Right cardiac atrium (tissue), 5 donors: ENCODE data around the gene GPRC5A. TPM values are rescaled to one million over a fixed set of nuclear protein-coding genes. Genes with fewer than 3 reads are reported as not detected.

ENCODE experiments used
- ATAC-seq, 2 donors: fragments of 200-7000 bp; cut with Tn5 transposase; one replicate each; pipeline versions ENCODE4 v1.8.0 to v1.9.1; 2020; ENCODE audit warnings: moderate library complexity in 2 of 2, mild to moderate bottlenecking in 1 of 2
- DNase-seq, 3 donors: peaks; one replicate each; pipeline ENCODE4 v3.0.0-alpha.2; 2020
- H3K27ac ChIP-seq: one replicate; pipeline ENCODE4 v1.5.1; 2013; ENCODE audit warnings: mild to moderate bottlenecking, low read length, control low read depth, moderate library complexity
- H3K27me3 ChIP-seq: one replicate; pipeline ENCODE4 v1.6.1; 2013; ENCODE audit not compliant: control insufficient read depth, insufficient read depth
- H3K4me1 ChIP-seq: one replicate; pipeline ENCODE4 v1.6.1; 2013; ENCODE audit warnings: low read length; ENCODE audit not compliant: control insufficient read depth, insufficient read depth
- H3K4me3 ChIP-seq: one replicate; pipeline ENCODE4 v1.5.1; 2013; ENCODE audit warnings: low read length, control low read depth
- H3K9me3 ChIP-seq: one replicate; pipeline ENCODE4 v1.6.1; 2013; ENCODE audit warnings: low read length; ENCODE audit not compliant: control insufficient read depth
- WGBS: extraction: QIAGEN DNeasy Blood & Tissue Kit; methylation state at CpG from one replicate; pipeline ENCODE4 v1.1.7; 2013; 5-methylcytosine and 5-hydroxymethylcytosine counted together
- intact Hi-C, 4 donors: fragments of 100-400 bp; cut with DNase I; formaldehyde crosslinking; loops; one replicate each; pipeline versions ENCODE4 v1.11.0 to v1.14.0; 2022 to 2023
- polyA plus RNA-seq: library from polyadenylated mRNA; stranded (reverse); fragments of 200-250 nt; gene quantifications from one replicate; pipeline ENCODE4 v1.2.3, GENCODE V29; 2013
- total RNA-seq, 4 donors: library from RNA; stranded (reverse); fragmentation: NEBNext Ultra II Directional; extraction: Animal tissue kit (Norgen Biotek cat#: 25700); gene quantifications; one replicate each; pipeline ENCODE4 v1.2.1, GENCODE V29; 2021
- donor health status: healthy with polysubstance abuse.
- donor health status: DM: no; HTN: yes; CAD: no.
- donor health status: DM: no; HTN: no; CAD: no.
- donor health status: DM: no; HTN: yes; CAD: no; lungs with severe emphysema.
- donor health status: DM: yes; HTN: yes; CAD: no.

The GPRC5A gene
- total and polyA plus RNA-seq, 5 donors: 1.3 to 8.0 (median 4.9) TPM

DNA sequence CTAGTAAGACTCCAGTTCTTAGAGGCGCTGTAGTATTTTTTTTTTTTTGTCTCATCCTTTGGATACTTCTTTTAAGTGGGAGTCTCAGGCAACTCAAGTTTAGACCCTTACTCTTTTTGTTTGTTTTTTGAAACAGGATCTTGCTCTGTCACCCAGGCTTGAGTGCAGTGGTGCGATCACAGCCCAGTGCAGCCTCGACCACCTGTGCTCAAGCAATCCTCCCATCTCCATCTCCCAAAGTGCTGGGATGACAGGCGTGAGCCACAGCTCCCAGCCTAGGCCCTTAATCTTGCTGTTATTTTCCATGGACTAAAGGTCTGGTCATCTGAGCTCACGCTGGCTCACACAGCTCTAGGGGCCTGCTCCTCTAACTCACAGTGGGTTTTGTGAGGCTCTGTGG is 21.3 kb downstream of the GPRC5A start:
- Histone ChIP-seq H3K4me1 (peaks cover 1% of the 10 kb centered on the region), H3K27ac (no peak overlapping the region), H3K9me3 (no peaks in the 10 kb centered on the region), H3K4me3 (no peak overlapping the region), H3K27me3 (no peaks in the 10 kb centered on the region)
- ATAC-seq (no peak), DNase-seq (no peak)
- WGBS: 95% methylated on average over 5 of the region's 5 CpGs
- intact Hi-C loops: loop anchor here in 2 of 4 donors (10.0 kb wide), 4 partner anchors 72 to 312 kb away; no protein-coding TSS in a partner anchor

- Histone ChIP-seq H3K27me3 (no peaks in the 10 kb centered on the region), H3K27ac (no peak overlapping the region), H3K9me3 (no peaks in the 10 kb centered on the region), H3K4me1 (no peaks in the 10 kb centered on the region), H3K4me3 (no peak overlapping the region)
- ATAC-seq (no peak), DNase-seq (peak in 1 of 3 donors; percentile 62)
- intact Hi-C loops: loop anchor here (5.0 to 10.0 kb wide), 8 partner anchors 67 to 317 kb away; no protein-coding TSS in a partner anchor
- 81% methylated on average over 10 of the region's 10 CpGs for WGBS
Observed at GRCh38 chr12:12915656-12916055, 24.3 kb downstream of the GPRC5A start.

DNA sequence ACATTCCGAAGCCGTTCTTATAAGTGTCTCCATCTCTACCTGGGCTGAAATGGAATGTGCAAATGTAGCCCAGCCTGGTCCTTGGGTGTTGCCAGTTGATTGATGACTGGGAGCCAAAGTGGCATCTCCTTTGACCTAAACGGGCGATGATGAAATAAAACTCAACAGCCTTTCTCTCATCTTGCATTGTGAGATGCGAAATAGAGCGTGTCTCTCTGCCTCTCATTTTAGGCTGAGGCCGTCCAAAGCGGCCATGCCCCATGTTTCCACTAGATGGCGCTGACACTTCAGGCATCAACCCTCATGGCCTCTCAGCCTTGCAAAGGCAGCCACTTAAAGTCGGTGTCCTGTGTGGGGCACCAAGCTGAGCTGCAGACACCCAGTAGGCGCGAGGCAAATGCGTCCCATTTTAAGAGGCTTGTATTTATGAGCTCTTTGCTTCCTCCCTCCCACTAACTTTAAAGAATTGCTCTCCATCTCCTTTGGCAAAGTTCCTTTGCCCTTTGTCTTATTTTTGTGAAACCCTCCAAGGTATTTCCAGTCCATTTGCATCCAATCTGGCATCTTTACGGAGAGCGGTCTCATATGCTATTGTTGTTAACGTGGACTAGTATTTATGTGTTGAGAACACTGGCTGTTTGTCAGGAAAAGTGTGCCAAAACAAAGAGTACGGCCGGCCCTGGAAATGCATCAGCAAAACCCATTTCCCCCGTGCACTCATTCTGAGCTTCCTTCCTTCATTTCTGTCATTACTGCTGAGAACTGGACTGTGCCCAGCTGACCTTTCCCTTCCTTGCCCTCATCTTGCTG is 25.0 kb downstream of the GPRC5A start:
- H3K27ac ChIP-seq: peak overlapping the region; percentile 6
- H3K9me3 ChIP-seq: no peaks in the 10 kb centered on the region
- no peak overlapping the region for H3K4me3 ChIP-seq
- no peaks in the 10 kb centered on the region for H3K4me1 ChIP-seq
- ATAC-seq: peak; percentile 95
- WGBS: 18% methylated on average over 19 of the region's 19 CpGs
- no peaks in the 10 kb centered on the region for H3K27me3 ChIP-seq
- intact Hi-C loops: loop anchor here (5.0 to 10.0 kb wide), 8 partner anchors 66 to 316 kb away; no protein-coding TSS in a partner anchor
- peak; percentile 83 to 95 (median 92) for DNase-seq

GRCh38 chr12:12917517-12917916 is 26.2 kb downstream of the GPRC5A start:
- no peaks in the 10 kb centered on the region for H3K9me3 ChIP-seq
- DNase-seq (no peak), ATAC-seq (no peak)
- no peak overlapping the region for H3K4me3 ChIP-seq
- H3K4me1 ChIP-seq: no peaks in the 10 kb centered on the region
- 94% methylated on average over 2 of the region's 2 CpGs for WGBS
- intact Hi-C loops: loop anchor here (5.0 to 10.0 kb wide), 8 partner anchors 65 to 315 kb away; no protein-coding TSS in a partner anchor
- H3K27ac ChIP-seq: no peak overlapping the region
- no peaks in the 10 kb centered on the region for H3K27me3 ChIP-seq

DNA sequence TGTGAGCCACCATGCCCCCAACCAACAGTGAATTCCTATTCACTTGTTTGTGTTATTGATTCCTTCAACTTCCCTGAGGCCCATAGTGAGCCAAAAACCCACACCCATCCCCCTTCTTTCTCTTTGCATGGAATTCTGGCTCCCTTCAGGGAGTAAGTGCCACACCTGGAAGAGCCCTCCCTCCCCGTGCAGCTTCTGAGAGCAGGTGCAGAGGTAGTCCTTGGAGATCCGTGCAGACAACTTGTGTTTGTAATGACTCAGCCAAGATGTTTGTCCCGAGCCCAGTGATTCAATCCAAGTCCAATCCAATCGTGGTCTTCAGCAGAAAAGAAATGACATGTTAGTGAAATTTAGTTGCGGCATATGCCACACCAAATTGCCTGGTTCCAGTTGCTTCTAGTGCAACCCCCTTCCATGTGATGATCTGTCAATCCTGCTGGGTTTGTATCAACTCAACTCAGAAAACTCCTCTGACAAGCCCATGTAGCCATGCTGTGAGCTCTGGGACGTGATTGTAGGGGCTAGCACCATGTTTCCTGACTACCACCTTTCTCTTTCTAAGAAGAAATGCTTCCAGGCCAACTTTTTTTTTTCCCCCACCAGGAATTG is 27.5 kb downstream of the GPRC5A start:
- intact Hi-C loops: loop anchor here (5.0 to 10.0 kb wide), 8 partner anchors 63 to 313 kb away; no protein-coding TSS in a partner anchor
- H3K27ac ChIP-seq: no peak overlapping the region
- no peaks in the 10 kb centered on the region for H3K27me3 ChIP-seq
- WGBS: 72% methylated on average over 6 of the region's 6 CpGs
- DNase-seq (no peak), ATAC-seq (no peak)
- no peaks in the 10 kb centered on the region for H3K9me3 ChIP-seq
- no peaks in the 10 kb centered on the region for H3K4me1 ChIP-seq
- H3K4me3 ChIP-seq: no peak overlapping the region

DNA sequence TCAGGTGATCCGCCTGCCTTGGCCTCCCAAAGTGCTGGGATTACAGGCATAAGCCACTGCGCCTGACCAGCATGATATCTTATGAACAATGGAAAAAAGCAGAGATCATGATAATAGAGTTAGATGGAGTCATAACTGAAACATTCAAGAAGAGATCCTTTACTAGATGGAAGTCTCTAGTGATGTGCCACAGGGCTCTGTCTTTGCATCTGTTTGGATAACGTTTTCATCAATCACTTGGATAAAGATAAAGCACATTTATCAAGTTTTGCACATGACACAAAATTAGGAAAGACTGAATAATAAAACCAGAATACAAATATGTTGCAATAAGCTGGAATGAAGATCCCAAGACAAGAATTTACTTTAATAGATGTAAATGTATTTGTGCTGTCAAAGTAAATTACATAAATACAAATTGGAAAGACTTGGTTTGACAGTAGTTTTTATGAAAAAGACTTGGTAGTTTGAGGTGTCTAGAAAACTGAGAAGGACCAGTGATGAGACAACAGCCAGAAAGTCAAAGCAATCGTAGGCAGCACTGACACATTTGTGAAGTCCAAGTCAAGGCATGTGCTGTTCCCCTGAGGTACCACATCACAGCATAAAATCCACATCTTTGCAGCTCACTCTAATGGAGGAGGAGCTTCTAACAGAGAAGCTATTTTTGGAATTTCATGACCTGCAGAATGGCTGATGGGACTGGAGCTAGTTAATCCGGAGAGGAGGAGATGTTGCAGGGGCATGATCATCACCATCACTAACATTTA is 28.5 kb downstream of the GPRC5A start:
- Histone ChIP-seq H3K27me3 (no peaks in the 10 kb centered on the region), H3K27ac (no peak overlapping the region), H3K9me3 (no peaks in the 10 kb centered on the region), H3K4me1 (no peaks in the 10 kb centered on the region), H3K4me3 (no peak overlapping the region)
- 67% methylated on average over 5 of the region's 5 CpGs for WGBS
- intact Hi-C loops: loop anchor here (5.0 to 10.0 kb wide), 8 partner anchors 62 to 312 kb away; no protein-coding TSS in a partner anchor
- ATAC-seq (no peak), DNase-seq (no peak)

DNA sequence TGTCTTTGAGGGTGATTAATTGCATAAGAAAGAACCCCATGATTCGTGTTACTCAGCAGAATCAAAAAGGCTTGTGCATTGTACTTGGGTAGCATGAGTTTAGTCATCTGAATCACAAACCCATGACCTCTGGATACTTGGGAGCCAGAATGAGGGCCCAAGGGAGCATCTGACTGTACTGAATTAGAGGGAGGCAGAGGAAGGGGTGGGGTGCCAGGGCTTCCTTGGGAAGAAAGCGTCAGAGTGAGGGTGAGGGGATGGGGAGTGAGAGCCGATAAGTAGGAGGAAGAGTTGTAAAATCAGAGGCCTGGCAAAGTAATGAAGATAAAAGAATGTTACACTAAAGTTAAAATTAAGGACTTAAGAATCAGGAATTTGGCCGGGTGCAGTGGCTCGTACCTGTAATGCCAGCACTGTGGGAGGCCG is 30.8 kb downstream of the GPRC5A start:
- intact Hi-C loops: no loop called here
- no peaks in the 10 kb centered on the region for H3K9me3 ChIP-seq
- H3K4me3 ChIP-seq: no peak overlapping the region
- peak in 2 of 3 donors; percentile 76 to 79 for DNase-seq
- peak; percentile 71 to 95 for ATAC-seq
- WGBS: 55% methylated on average over 6 of the region's 6 CpGs
- no peak overlapping the region for H3K27ac ChIP-seq
- H3K27me3 ChIP-seq: no peaks in the 10 kb centered on the region
- no peaks in the 10 kb centered on the region for H3K4me1 ChIP-seq

DNA sequence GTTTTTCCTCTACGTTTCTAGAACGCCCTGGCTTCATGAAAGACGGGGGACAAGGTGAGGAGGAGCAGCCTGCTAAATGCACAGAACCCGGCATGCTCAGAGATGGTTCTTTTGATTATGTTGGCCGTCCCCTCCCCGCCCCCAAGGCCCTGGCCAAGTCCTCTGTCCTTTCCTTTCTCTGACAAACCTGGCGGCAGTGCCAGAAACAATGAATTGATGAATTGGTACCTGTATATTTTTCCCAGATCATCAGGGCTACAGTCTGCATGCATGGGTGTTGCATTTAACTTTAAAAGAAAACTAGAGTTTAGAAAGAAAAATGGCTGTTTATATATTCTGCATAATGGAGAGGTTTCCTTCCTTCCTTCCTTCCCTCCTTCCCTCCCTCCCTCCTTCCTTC is 31.6 kb downstream of the GPRC5A start:
- no peaks in the 10 kb centered on the region for H3K4me1 ChIP-seq
- H3K27ac ChIP-seq: no peak overlapping the region
- 91% methylated on average over 7 of the region's 7 CpGs for WGBS
- DNase-seq (no peak), ATAC-seq (no peak)
- H3K4me3 ChIP-seq: no peak overlapping the region
- no peaks in the 10 kb centered on the region for H3K27me3 ChIP-seq
- H3K9me3 ChIP-seq: no peaks in the 10 kb centered on the region
- intact Hi-C loops: no loop called here

GRCh38 chr12:12924169-12924568 is 32.8 kb downstream of the GPRC5A start:
- Histone ChIP-seq H3K9me3 (no peaks in the 10 kb centered on the region), H3K27ac (no peak overlapping the region), H3K27me3 (no peaks in the 10 kb centered on the region), H3K4me3 (no peak overlapping the region), H3K4me1 (no peaks in the 10 kb centered on the region)
- ATAC-seq (no peak), DNase-seq (no peak)
- intact Hi-C loops: no loop called here
- WGBS: 70% methylated on average over 4 of the region's 4 CpGs

GRCh38 chr12:12925388-12925787 is 34.0 kb downstream of the GPRC5A start:
- Histone ChIP-seq H3K4me1 (no peaks in the 10 kb centered on the region), H3K4me3 (no peak overlapping the region), H3K27ac (no peak overlapping the region), H3K27me3 (no peaks in the 10 kb centered on the region), H3K9me3 (no peaks in the 10 kb centered on the region)
- intact Hi-C loops: no loop called here
- no peak for DNase-seq
- 43% methylated on average over 1 of the region's 1 CpG for WGBS
- ATAC-seq: no peak
